Daoy (cell line): ENCODE results near the gene GFRA1. TPM values are rescaled to one million over a fixed set of nuclear protein-coding genes. Genes with fewer than 3 reads are reported as not detected.
A peak's percentile ranks its signal among the peaks of the same experiment; 100 is the strongest.

Experiments
- DNase-seq: peaks from one replicate; pipeline ENCODE4 v3.0.0-alpha.2; 2015; ENCODE audit warnings: low read depth
- total RNA-seq: library from RNA; depleted of rRNA; stranded (reverse); fragments of >200 nt; shearing (Covaris generic); gene quantifications from 2 replicates; pipeline ENCODE4 v1.2.3, GENCODE V29; 2014

GFRA1 gene
- total RNA-seq, 1 experiment from 2014 or later = 1.1 TPM

DNA sequence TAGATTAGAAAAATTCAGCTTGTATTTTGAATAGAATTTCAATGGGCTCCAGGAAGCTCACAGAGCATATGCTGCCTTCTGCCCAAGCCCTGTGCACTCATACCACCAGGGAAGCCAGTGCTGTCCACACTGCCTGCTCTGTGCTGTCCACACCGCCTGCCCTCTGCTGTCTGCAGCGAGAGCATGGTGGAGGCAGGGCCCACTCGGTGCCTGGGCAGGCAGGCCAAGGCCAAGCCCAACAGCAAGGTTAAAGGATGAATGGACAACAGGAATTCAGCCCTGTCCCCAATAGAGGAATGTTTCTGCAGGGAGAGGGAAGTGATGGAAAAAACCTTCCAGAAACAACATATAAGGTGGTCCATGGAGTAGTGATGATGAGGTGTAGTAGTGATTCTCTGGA lies 146.8 kb downstream of the GFRA1 start:
- DNase-seq = no peak

- DNase-seq = no peak
These were observed 147.8 kb downstream of the GFRA1 start for GRCh38 chr10:116125180-116125579.

GRCh38 chr10:116124777-116125176 lies 148.2 kb downstream of the GFRA1 start:
- DNase-seq = no peak

DNA sequence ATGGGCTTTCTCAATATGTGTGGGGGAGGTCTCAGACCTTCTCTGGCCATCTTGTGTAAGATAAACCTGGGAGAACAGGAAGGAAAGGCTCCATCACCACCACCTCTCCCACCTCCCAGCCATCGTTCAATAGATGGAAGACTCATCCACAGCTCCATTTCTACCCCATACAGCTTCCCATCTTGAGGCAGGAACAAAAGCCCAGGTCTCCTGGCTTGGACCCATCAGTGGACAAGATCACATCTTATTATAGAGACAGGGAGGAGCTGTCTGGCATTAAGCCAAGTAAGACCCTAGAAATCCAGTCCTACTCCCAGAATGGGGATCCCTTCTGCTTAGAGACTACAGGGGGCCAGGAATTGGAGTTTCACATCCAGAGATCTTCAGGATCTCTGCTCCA lies 150.3 kb downstream of the GFRA1 start:
- no peak for DNase-seq

- no peak for DNase-seq
These were observed 151.1 kb downstream of the GFRA1 start for GRCh38 chr10:116121640-116122525.

DNA sequence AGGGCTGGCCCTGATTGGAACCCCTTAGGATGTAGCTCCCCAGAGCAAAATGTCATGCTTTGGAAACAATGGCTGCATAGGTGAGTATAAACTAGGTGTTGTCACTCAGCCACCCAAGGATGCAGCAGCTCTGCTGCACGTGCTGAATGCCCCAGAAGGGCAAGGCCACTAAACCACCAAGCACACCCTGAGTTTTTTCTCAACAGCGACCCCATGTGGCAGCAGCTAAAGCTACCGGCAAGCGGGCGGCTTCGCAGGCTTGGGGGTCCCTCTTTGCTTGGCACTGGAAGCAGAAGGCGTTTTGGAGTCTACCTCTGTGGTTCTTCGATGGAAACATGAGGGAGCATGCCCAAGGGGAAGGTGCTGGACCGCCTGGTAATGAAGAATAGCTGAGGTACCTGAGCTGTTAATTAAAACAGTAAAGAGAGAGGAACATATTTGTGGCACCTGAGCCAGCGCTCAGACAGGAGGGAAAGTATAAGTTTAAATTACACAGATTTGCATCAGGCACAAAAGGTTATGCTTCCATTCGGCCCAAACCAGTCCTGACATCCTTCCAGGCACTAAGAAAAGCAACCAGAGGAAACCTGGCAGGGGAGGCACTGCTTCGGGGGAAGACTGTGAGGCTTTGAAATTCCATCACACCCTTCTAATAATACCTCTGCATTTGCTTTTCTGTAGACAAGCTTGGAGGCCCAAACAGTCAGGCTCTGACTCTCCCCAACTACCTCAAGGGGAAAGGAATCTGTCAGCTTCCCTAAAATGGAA lies 152.1 kb downstream of the GFRA1 start:
- DNase-seq = no peak

DNA sequence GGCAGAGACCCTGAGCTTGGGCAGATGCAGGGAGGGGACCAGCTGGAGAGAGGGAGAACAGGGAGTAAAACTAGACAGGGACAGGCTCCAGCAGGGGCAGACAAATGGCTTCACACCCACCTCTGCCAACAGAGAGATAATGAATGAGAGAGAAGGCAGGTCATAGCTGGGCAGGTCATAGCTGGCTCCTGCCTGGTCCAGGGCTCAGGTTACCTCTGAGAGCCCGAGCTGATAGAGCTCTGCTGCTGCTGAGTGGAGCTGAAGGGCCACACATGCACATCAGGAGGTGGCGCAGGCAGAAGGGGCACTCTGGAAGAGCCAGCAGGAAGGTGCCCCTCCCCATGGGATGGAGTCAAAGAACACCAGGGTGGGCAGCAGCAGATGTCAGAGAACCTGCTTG lies 154.2 kb downstream of the GFRA1 start:
- no peak for DNase-seq

DNA sequence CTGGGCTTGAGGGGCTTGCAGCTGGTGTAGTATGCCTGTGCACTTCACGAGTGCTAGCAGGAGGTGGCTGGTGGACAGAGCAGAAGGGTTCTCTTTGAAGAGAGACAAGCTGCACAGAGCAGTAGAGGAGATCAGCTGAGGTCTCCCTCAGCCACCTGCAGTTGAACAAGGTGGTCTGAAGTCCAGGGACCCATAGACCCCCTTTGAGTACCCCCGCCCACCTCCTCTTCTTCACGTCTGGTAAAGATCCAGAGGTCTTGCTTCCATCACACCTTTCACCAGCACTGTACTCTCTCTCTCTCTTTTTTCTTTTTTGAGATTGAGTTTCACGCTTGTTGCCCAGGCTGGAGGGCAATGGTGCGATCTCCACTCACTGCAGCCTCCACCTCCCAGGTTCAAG lies 157.2 kb downstream of the GFRA1 start:
- DNase-seq = no peak

GRCh38 chr10:116115036-116115641 lies 157.9 kb downstream of the GFRA1 start:
- no peak for DNase-seq

GRCh38 chr10:116113721-116114501 lies 159.1 kb downstream of the GFRA1 start:
- peak; percentile 83 for DNase-seq

GRCh38 chr10:116112232-116113231 lies 160.5 kb downstream of the GFRA1 start:
- peak; percentile 41 for DNase-seq

DNA sequence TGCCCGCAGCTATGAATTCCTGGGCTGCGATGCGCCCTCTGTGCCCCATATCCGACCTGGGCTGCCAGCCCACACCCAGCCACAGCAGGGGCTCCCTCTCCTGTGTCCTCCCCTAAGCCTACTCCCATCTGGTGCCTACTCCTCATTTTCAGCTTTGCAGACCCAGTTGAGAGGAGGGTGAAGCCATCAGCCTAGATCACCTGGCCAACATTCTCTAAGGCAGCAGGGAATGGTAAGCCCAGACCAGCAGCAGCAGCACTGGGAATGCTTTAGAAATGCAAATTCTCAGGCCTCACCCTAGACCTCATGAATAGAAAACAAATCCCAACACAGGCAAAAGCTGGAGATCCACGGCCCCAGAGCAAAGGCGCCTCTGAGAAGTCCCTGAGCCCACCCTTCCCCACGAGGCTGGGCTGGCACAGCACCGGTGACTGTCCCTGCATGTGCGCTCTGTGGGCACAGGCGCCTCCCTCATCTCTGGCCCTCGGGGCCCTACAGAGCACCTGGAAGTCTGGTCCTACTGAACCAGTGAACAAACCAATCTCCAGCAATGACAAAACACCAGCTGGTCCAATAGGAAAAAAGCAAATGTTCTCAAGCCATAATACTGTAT lies 161.4 kb downstream of the GFRA1 start:
- no peak for DNase-seq

GRCh38 chr10:116110736-116111135 lies 162.3 kb downstream of the GFRA1 start:
- DNase-seq = no peak

- no peak for DNase-seq
These were observed 163.1 kb downstream of the GFRA1 start for GRCh38 chr10:116109881-116110280.

DNA sequence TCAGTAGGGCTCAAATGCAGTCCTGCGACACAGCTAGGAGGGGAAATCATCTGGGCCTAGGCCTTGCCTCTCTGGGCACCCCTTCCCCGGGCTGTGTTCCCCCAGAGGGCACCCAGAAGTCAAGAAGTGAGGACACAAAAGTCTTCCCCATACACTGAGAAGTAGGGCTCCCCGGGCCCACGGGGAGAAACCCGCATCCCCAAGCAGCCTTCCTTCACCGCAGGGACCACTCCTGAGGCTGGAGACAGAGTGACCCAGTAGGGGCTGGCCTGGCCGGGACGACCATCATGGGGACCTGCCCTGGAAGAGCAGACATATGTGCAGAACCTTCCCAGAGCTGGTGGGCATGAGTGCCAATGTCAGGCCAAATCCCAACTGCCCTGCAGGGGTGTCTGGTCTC lies 163.5 kb downstream of the GFRA1 start:
- DNase-seq = no peak

DNA sequence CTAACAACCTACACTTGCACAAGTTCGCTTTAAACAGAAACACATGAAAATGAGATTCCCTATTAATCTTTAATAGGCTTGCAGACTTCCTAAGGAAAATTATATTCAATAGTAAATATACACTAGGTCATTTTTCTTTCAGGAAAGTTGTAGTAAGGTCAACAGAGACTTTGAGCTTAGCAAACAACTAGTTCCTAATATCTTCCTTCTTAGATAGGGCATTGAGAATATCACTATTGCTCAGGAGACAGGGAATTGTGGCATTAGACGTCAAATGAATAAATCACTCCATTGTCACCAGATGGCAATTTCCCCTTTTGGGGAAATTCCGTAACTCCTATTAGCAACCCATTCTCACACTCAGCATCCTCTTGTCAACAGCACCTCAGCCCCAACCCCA lies 164.9 kb downstream of the GFRA1 start:
- no peak for DNase-seq

GRCh38 chr10:116106611-116107010 lies 166.4 kb downstream of the GFRA1 start:
- no peak for DNase-seq

GRCh38 chr10:116105264-116105663 lies 167.7 kb downstream of the GFRA1 start:
- DNase-seq = no peak

DNA sequence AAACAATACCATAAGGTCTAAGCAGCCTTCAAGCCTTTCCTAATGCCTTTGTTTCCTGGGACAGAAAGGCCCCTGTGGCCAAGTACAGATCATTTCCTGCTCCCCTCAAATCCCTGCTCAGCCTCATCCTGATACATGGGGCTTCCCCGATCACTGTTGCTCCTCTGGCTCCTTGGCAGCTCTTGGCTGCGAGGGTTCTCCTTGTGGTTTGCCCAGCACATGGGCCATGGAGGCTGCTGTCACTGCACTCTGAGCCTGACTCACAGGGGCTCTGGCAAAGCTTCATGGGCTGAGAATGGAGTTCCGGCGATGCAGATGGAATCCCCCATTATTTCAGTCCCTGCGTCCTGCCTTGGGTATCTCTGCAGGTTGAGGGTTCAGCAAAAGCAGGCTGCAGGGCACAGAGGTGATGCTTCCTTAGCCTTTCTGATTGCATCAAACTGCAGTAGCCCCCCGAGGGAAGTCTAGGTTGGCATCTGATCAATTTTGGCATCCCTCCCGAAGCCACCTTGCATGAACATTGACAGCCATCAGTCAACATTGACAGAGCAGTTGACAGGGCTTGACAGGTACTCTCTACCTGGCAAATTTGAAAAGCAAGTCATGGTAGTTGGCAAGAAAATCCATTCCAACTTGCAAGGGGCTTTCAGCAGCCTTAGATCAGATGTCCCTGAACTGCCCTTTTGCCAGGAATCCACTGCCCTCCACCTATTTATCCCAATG lies 168.6 kb downstream of the GFRA1 start:
- peak; percentile 17 for DNase-seq
